ENCODE measurements around the gene PRELID3B.

PRELID3B gene

DNA sequence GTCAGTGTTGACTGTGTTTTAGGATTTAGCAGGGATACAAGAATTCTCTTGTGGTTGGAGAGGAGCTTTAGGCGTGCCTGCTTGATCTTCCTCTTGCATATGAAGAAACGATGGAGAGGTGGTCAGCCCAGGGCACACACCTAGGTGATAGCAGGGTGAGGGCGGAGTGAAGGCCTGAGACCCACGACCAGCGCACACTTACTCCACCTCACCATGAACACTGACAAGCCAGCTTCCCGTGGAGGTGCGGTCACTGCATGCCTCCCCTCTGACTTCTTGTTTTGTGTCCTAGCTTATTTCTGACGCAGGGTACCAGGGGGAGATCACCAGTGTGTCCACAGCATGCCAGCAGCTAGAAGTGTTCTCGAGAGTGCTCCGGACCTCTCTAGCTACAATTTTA lies 53.4 kb downstream of the PRELID3B start:
- Histone ChIP-seq H3K9me3 (no peaks in the 10 kb centered on the region), H3K27me3 (no peaks in the 10 kb centered on the region), H3K4me3 (ENCODE audit: low read depth in 1 of 2, low read length in 1 of 2) (no peak overlapping the region), H3K4me1 (ENCODE audit: control insufficient read depth in 1 of 2, insufficient read depth in 1 of 2, low read depth in 1 of 2, low read length in 1 of 2) (no peaks in the 10 kb centered on the region), H3K36me3 (peaks cover 87% of the 10 kb centered on the region), H3K27ac (no peak overlapping the region)
- no peak for TF ChIP-seq CTCF (IDR thresholded peaks at IDR 0.05)

- H3K4me1 ChIP-seq (ENCODE audit: control insufficient read depth in 1 of 2, insufficient read depth in 1 of 2, low read depth in 1 of 2, low read length in 1 of 2) = no peaks in the 10 kb centered on the region
- H3K27me3 ChIP-seq = no peaks in the 10 kb centered on the region
- H3K9me3 ChIP-seq = no peaks in the 10 kb centered on the region
- H3K4me3 ChIP-seq (ENCODE audit: low read depth in 1 of 2, low read length in 1 of 2) = no peak overlapping the region
- H3K27ac ChIP-seq = no peak overlapping the region
- H3K36me3 ChIP-seq = peaks cover 80% of the 10 kb centered on the region
- TF ChIP-seq CTCF (IDR thresholded peaks at IDR 0.05) = no peak
These were observed 54.1 kb downstream of the PRELID3B start for GRCh38 chr20:58988565-58988882.

DNA sequence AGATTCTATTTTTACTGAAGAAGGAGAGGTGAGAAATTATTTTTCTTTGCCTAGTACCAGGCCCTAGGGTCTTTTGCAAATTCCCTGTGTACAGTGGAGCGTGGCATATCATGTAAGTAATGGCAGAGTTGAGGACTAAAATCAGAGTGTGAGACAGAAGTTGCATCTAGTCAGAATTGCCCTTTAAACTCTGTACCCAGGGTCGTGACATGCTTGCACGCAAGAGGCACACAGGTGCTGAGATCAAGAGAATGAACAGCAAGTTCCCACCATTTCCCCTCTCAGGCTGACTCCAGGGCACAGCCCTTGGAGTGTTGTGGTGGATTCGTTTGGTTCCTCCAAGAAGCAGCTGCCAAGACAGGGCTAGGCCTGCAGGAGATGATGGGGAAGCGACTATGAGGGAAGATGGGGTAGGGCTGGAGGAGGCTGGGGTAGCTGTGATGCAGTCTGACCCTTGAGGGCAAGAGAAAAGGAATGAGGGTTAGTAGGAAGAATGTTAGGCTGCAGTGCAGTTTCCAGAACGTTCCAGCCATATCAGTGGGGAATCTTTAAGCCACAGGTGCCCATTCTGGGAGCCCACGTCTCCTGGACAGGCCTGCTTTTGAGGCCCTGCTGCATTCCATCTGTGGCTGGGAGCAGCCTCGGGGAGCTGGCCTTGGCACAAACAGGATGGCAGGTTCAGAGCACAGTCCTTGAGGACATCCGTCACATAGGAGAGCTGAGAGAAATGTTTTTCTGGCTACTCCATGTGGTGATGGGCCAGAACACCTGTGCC lies 54.6 kb downstream of the PRELID3B start:
- H3K9me3 ChIP-seq = no peaks in the 10 kb centered on the region
- no peak overlapping the region for H3K4me3 ChIP-seq (ENCODE audit: low read depth in 1 of 2, low read length in 1 of 2)
- H3K4me1 ChIP-seq (ENCODE audit: control insufficient read depth in 1 of 2, insufficient read depth in 1 of 2, low read depth in 1 of 2, low read length in 1 of 2) = no peaks in the 10 kb centered on the region
- H3K27me3 ChIP-seq = no peaks in the 10 kb centered on the region
- no peak for TF ChIP-seq CTCF (IDR thresholded peaks at IDR 0.05)
- peaks cover 75% of the 10 kb centered on the region for H3K36me3 ChIP-seq
- no peak overlapping the region for H3K27ac ChIP-seq

GRCh38 chr20:58986968-58987517 lies 55.5 kb downstream of the PRELID3B start:
- no peak overlapping the region for H3K27ac ChIP-seq
- H3K36me3 ChIP-seq = peaks cover 65% of the 10 kb centered on the region
- no peak overlapping the region for H3K4me3 ChIP-seq (ENCODE audit: low read depth in 1 of 2, low read length in 1 of 2)
- no peak for TF ChIP-seq CTCF (IDR thresholded peaks at IDR 0.05)
- peaks cover 0 to 3% of the 10 kb centered on the region in 2 experiments for H3K4me1 ChIP-seq (ENCODE audit: control insufficient read depth in 1 of 2, insufficient read depth in 1 of 2, low read depth in 1 of 2, low read length in 1 of 2)
- H3K9me3 ChIP-seq = no peaks in the 10 kb centered on the region
- no peaks in the 10 kb centered on the region for H3K27me3 ChIP-seq

GRCh38 chr20:58986286-58986967 lies 56.2 kb downstream of the PRELID3B start:
- TF ChIP-seq CTCF (IDR thresholded peaks at IDR 0.05) = no peak
- no peak overlapping the region for H3K4me3 ChIP-seq (ENCODE audit: low read depth in 1 of 2, low read length in 1 of 2)
- peaks cover 4 to 8% of the 10 kb centered on the region in 2 experiments for H3K4me1 ChIP-seq (ENCODE audit: control insufficient read depth in 1 of 2, insufficient read depth in 1 of 2, low read depth in 1 of 2, low read length in 1 of 2)
- H3K27me3 ChIP-seq = no peaks in the 10 kb centered on the region
- no peak overlapping the region for H3K27ac ChIP-seq
- no peaks in the 10 kb centered on the region for H3K9me3 ChIP-seq
- peaks cover 59% of the 10 kb centered on the region for H3K36me3 ChIP-seq

Measured in neutrophil (primary cell).